Measurements from ENCODE around the gene UBA6.
"Not testable (repeated sequence)": the region's sequence is repeated elsewhere in the genome, so short reads cannot be mapped to it uniquely, and the experiment has no call there.

UBA6 gene

GRCh38 chr4:67700738-67701516, at the start of gene UBA6:
UBA6 (minus strand) TSS chr4:67701155; CDS start chr4:67701119, 36 bp downstream.
- DNase-seq (ENCODE audit: low read depth, low spot score) = peak; percentile 91

- no peak for DNase-seq (ENCODE audit: low read depth, low spot score)
Measured at GRCh38 chr4:67750691-67751090, 49.7 kb upstream of the UBA6 start.

GRCh38 chr4:67749286-67749685, 48.3 kb upstream of the UBA6 start:
- no peak for DNase-seq (ENCODE audit: low read depth, low spot score)

GRCh38 chr4:67746797-67747495, 46.0 kb upstream of the UBA6 start:
- no peak for DNase-seq (ENCODE audit: low read depth, low spot score)

- DNase-seq (ENCODE audit: low read depth, low spot score) = no peak
Measured at GRCh38 chr4:67744561-67745283, 43.8 kb upstream of the UBA6 start.

GRCh38 chr4:67743194-67743593, 42.2 kb upstream of the UBA6 start:
- DNase-seq (ENCODE audit: low read depth, low spot score) = no peak

- no peak for DNase-seq (ENCODE audit: low read depth, low spot score)
Measured at GRCh38 chr4:67736262-67736661, 35.3 kb upstream of the UBA6 start.

- DNase-seq (ENCODE audit: low read depth, low spot score) = no peak
Measured at GRCh38 chr4:67735325-67735724, 34.4 kb upstream of the UBA6 start.

- DNase-seq (ENCODE audit: low read depth, low spot score) = not testable (repeated sequence)
Measured at GRCh38 chr4:67730511-67730910, 29.6 kb upstream of the UBA6 start.

GRCh38 chr4:67727124-67727850, 26.3 kb upstream of the UBA6 start:
- no peak for DNase-seq (ENCODE audit: low read depth, low spot score)

GRCh38 chr4:67725981-67726380, 25.0 kb upstream of the UBA6 start:
- DNase-seq (ENCODE audit: low read depth, low spot score) = no peak

- no peak for DNase-seq (ENCODE audit: low read depth, low spot score)
Measured at GRCh38 chr4:67725132-67725531, 24.2 kb upstream of the UBA6 start.

- no peak for DNase-seq (ENCODE audit: low read depth, low spot score)
Measured at GRCh38 chr4:67723949-67724348, 23.0 kb upstream of the UBA6 start.

GRCh38 chr4:67723341-67723740, 22.4 kb upstream of the UBA6 start:
- no peak for DNase-seq (ENCODE audit: low read depth, low spot score)

- DNase-seq (ENCODE audit: low read depth, low spot score) = no peak
Measured at GRCh38 chr4:67721770-67722597, 21.0 kb upstream of the UBA6 start.

- no peak for DNase-seq (ENCODE audit: low read depth, low spot score)
Measured at GRCh38 chr4:67721315-67721769, 20.4 kb upstream of the UBA6 start.

GRCh38 chr4:67719953-67720617, 19.1 kb upstream of the UBA6 start:
- DNase-seq (ENCODE audit: low read depth, low spot score) = no peak

- DNase-seq (ENCODE audit: low read depth, low spot score) = no peak
Measured at GRCh38 chr4:67718848-67719247, 17.9 kb upstream of the UBA6 start.

- DNase-seq (ENCODE audit: low read depth, low spot score) = no peak
Measured at GRCh38 chr4:67717586-67717985, 16.6 kb upstream of the UBA6 start.

GRCh38 chr4:67714955-67715354, 14.0 kb upstream of the UBA6 start:
- no peak for DNase-seq (ENCODE audit: low read depth, low spot score)

Data from activated naive CD8-positive, alpha-beta T cell treated with anti-CD3 and anti-CD28 coated beads, Interleukin-2, amount 50 U/mL, for 16 hours (primary cell).